Measurements from ENCODE around the gene ANP32A. TPM values are rescaled to one million over a fixed set of nuclear protein-coding genes. Genes with fewer than 3 reads are reported as not detected.
"Not testable (repeated sequence)": the region's sequence is repeated elsewhere in the genome, so short reads cannot be mapped to it uniquely, and the experiment has no call there.

The ANP32A gene
- total RNA-seq, 1 donor from 2014 or later = 333 TPM

GRCh38 chr15:68764090-68764489 is 56.6 kb downstream of the ANP32A start:
- Mint-ChIP-seq H3K27ac (no peak overlapping the region), H3K36me3 (no peaks in the 10 kb centered on the region)

DNA sequence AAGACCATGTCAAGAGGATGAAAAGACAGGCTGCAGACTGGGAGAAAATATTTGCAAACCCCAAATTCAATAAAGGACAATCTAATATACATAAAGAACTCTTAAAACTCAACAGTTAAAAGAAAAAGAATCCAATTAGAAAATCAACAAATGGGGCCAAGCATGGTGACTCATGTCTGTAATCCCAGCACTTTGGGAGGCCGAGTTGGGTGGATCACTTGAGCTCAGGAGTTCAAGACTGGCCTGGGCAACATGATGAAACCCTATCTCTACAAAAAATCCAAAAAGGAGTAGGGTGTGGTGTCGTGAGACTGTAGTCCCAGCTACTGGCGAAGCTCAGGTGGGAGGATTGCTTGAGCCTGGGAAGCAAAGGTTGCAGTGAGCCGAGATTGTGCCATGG is 57.6 kb downstream of the ANP32A start:
- no peak overlapping the region for H2AFZ ChIP-seq (replicated peaks)
- no peaks in the 10 kb centered on the region for H3K36me3 Mint-ChIP-seq
- no peaks in the 10 kb centered on the region for H3K27me3 ChIP-seq
- no peaks in the 10 kb centered on the region for H3K27me3 Mint-ChIP-seq (ENCODE audit: insufficient read depth, low read depth)
- H3K27ac ChIP-seq = no peak overlapping the region
- H3K9me3 ChIP-seq (ENCODE audit: low read depth) = no peaks in the 10 kb centered on the region
- no peaks in the 10 kb centered on the region for H3K79me2 ChIP-seq (ENCODE audit: low read depth)
- H3K9ac ChIP-seq = no peak overlapping the region
- H3K27ac Mint-ChIP-seq = no peak overlapping the region
- no peaks in the 10 kb centered on the region for H4K20me1 ChIP-seq (ENCODE audit: low read depth)
- H3K4me3 Mint-ChIP-seq = no peak overlapping the region
- no peaks in the 10 kb centered on the region for H3F3A ChIP-seq (ENCODE audit: low read depth)
- TF ChIP-seq EZH2phosphoT487 (IDR thresholded peaks at IDR 0.05) (no peak), CTCF (IDR thresholded peaks at IDR 0.05) (no peak), EZH2 (IDR thresholded peaks at IDR 0.05) (no peak)
- no peaks in the 10 kb centered on the region for H3K36me3 ChIP-seq
- no peaks in the 10 kb centered on the region for H3K4me1 Mint-ChIP-seq
- no peaks in the 10 kb centered on the region for H3K4me1 ChIP-seq
- H3K4me2 ChIP-seq = no peak overlapping the region
- H3K4me3 ChIP-seq = no peak overlapping the region
- no peaks in the 10 kb centered on the region for H3K9me3 Mint-ChIP-seq
- no peak for DNase-seq (ENCODE audit: low spot score)

More at GRCh38 chr15:68764090-68764489, 56.6 kb downstream of the ANP32A start:
- Histone ChIP-seq H3K4me2 (no peak overlapping the region), H3K27ac (no peak overlapping the region), H4K20me1 (ENCODE audit: low read depth) (no peaks in the 10 kb centered on the region), H3K4me1 (no peaks in the 10 kb centered on the region), H3K36me3 (no peaks in the 10 kb centered on the region), H3F3A (ENCODE audit: low read depth) (no peaks in the 10 kb centered on the region), H2AFZ (replicated peaks) (no peak overlapping the region), H3K4me3 (no peak overlapping the region), H3K27me3 (no peaks in the 10 kb centered on the region), H3K9me3 (ENCODE audit: low read depth) (no peaks in the 10 kb centered on the region), H3K79me2 (ENCODE audit: low read depth) (no peaks in the 10 kb centered on the region), H3K9ac (no peak overlapping the region)
- no peaks in the 10 kb centered on the region for H3K27me3 Mint-ChIP-seq (ENCODE audit: insufficient read depth, low read depth)
- no peak overlapping the region for H3K4me3 Mint-ChIP-seq
- TF ChIP-seq EZH2 (IDR thresholded peaks at IDR 0.05) (no peak), CTCF (IDR thresholded peaks at IDR 0.05) (no peak), EZH2phosphoT487 (IDR thresholded peaks at IDR 0.05) (no peak)
- no peak for DNase-seq (ENCODE audit: low spot score)
- no peaks in the 10 kb centered on the region for H3K9me3 Mint-ChIP-seq
- no peaks in the 10 kb centered on the region for H3K4me1 Mint-ChIP-seq

DNA sequence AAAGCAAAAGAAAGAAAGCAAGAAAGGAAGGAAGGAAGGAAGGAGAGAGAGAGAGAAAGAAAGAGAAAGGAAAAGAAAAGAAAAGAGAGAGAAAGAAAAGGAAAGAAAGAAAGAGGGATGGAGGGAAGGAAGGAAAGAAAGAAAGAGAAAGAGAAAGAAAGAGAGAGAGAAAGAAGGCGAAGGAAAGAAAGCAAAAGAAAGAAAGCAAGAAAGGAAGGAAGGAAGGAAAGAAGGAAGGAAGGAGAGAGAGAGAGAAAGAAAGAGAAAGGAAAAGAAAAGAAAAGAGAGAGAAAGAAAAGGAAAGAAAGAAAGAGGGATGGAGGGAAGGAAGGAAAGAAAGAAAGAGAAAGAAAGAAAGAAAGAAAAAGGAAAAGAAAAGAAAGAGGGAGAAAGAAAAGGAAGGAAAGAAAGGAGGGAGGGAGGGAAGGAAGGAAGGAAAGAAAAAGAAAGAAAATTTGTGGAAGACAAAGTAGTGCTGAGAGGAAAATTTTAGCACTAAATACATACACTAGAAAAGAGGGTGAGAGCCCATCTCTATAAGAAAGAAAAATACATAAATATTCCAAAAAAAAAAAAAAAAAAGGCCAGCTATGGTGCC is 60.6 kb downstream of the ANP32A start:
- not testable (repeated sequence) for H3K27me3 ChIP-seq; H3K36me3 ChIP-seq; H3K4me1 Mint-ChIP-seq; H3K4me3 ChIP-seq; H3K27ac Mint-ChIP-seq; H4K20me1 ChIP-seq (ENCODE audit: low read depth); H3K4me1 ChIP-seq; H3K36me3 Mint-ChIP-seq; H2AFZ ChIP-seq (replicated peaks); H3K9me3 ChIP-seq (ENCODE audit: low read depth); H3K4me2 ChIP-seq; H3K4me3 Mint-ChIP-seq; H3K9ac ChIP-seq; H3K79me2 ChIP-seq (ENCODE audit: low read depth); H3K9me3 Mint-ChIP-seq; DNase-seq (ENCODE audit: low spot score); H3K27me3 Mint-ChIP-seq (ENCODE audit: insufficient read depth, low read depth); H3K27ac ChIP-seq; H3F3A ChIP-seq (ENCODE audit: low read depth)

GRCh38 chr15:68755731-68756130 is 65.0 kb downstream of the ANP32A start:
- Histone ChIP-seq H3K4me2 (no peak overlapping the region), H3K79me2 (ENCODE audit: low read depth) (no peaks in the 10 kb centered on the region), H3K4me1 (no peaks in the 10 kb centered on the region), H3K4me3 (no peak overlapping the region), H3K36me3 (no peaks in the 10 kb centered on the region), H2AFZ (replicated peaks) (no peak overlapping the region), H4K20me1 (ENCODE audit: low read depth) (no peaks in the 10 kb centered on the region), H3K27me3 (no peaks in the 10 kb centered on the region), H3F3A (ENCODE audit: low read depth) (no peaks in the 10 kb centered on the region), H3K9ac (no peak overlapping the region), H3K27ac (no peak overlapping the region), H3K9me3 (ENCODE audit: low read depth) (no peaks in the 10 kb centered on the region)
- Mint-ChIP-seq H3K4me1 (no peaks in the 10 kb centered on the region), H3K36me3 (no peaks in the 10 kb centered on the region), H3K9me3 (no peaks in the 10 kb centered on the region), H3K27me3 (ENCODE audit: insufficient read depth, low read depth) (no peaks in the 10 kb centered on the region), H3K4me3 (no peak overlapping the region), H3K27ac (peak overlapping the region; percentile 4)
- TF ChIP-seq CTCF (IDR thresholded peaks at IDR 0.05) (no peak), EZH2phosphoT487 (IDR thresholded peaks at IDR 0.05) (no peak), EZH2 (IDR thresholded peaks at IDR 0.05) (no peak)
- no peak for DNase-seq (ENCODE audit: low spot score)

Data from neural progenitor cell (in vitro differentiated cells).